Keratinocyte (primary cell): ENCODE data around the gene DENND4B.

Experiments used
- CTCF ChIP-seq, 3 experiments: IDR thresholded peaks in 1 of 3; conservative IDR thresholded peaks in 1 of 3; optimal IDR thresholded peaks in 1 of 3; 2 replicates in 2 of 3; 3 replicates in 1 of 3; pipeline versions ENCODE3 to v1.5.1; 2011; ENCODE audit warnings: low read length in 3 of 3, mild to moderate bottlenecking in 3 of 3, moderate library complexity in 2 of 3, control low read depth in 1 of 3, inconsistent platforms in 1 of 3; ENCODE audit not compliant: insufficient read depth in 2 of 3; ENCODE audit errors: extremely low read depth in 1 of 3
- EZH2 ChIP-seq: IDR thresholded peaks from one replicate; pipeline ENCODE4 v1.6.1; 2012; ENCODE audit warnings: inconsistent platforms, mild to moderate bottlenecking, low read length, moderate library complexity

- no peak for TF ChIP-seq CTCF (optimal IDR thresholded peaks at IDR 0.05 in 1 of 3, IDR thresholded peaks at IDR 0.05 in 1 of 3, conservative IDR thresholded peaks at IDR 0.05 in 1 of 3; ENCODE audit: extremely low read depth in 1 of 3, insufficient read depth in 2 of 3, low read length in 3 of 3)
- TF ChIP-seq EZH2 = no peak
Measured at GRCh38 chr1:153932156-153933131, 14.1 kb downstream of the DENND4B start.
